GM13977 (cell line): ENCODE measurements around the gene PNPLA5.

Experiments
- DNase-seq: peaks from one replicate; pipeline ENCODE4 v3.0.0; 2012; ENCODE audit warnings: low spot score
- in situ Hi-C: fragments of 300-500 bp; cut with MboI; formaldehyde crosslinking; loops from one replicate; pipeline ENCODE4 v1.12.0; 2022; ENCODE audit warnings: low sequenced_read_pairs, low pct_unique_long_range_greater_than_20kb, mixed read lengths, inconsistent platforms; ENCODE audit not compliant: unreplicated experiment
- TF ChIP-seq, protein P1 (sequence below): IDR thresholded peaks from 2 replicates; pipeline ENCODE4 v1.5.1; 2012; ENCODE audit warnings: mild to moderate bottlenecking, control low read depth; ENCODE audit not compliant: insufficient read depth; ENCODE audit errors: extremely low read depth, missing control alignments

PNPLA5 gene

GRCh38 chr22:43892183-43892894 lies 526 bp upstream of the PNPLA5 start:
- DNase-seq = no peak
- TF ChIP-seq, protein P1, sequence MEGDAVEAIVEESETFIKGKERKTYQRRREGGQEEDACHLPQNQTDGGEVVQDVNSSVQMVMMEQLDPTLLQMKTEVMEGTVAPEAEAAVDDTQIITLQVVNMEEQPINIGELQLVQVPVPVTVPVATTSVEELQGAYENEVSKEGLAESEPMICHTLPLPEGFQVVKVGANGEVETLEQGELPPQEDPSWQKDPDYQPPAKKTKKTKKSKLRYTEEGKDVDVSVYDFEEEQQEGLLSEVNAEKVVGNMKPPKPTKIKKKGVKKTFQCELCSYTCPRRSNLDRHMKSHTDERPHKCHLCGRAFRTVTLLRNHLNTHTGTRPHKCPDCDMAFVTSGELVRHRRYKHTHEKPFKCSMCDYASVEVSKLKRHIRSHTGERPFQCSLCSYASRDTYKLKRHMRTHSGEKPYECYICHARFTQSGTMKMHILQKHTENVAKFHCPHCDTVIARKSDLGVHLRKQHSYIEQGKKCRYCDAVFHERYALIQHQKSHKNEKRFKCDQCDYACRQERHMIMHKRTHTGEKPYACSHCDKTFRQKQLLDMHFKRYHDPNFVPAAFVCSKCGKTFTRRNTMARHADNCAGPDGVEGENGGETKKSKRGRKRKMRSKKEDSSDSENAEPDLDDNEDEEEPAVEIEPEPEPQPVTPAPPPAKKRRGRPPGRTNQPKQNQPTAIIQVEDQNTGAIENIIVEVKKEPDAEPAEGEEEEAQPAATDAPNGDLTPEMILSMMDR = no peak
- in situ Hi-C loops = no loop called here

GRCh38 chr22:43890901-43891331 lies 897 bp downstream of the PNPLA5 start:
- in situ Hi-C loops = no loop called here
- TF ChIP-seq, protein P1 = no peak
- DNase-seq = no peak

DNA sequence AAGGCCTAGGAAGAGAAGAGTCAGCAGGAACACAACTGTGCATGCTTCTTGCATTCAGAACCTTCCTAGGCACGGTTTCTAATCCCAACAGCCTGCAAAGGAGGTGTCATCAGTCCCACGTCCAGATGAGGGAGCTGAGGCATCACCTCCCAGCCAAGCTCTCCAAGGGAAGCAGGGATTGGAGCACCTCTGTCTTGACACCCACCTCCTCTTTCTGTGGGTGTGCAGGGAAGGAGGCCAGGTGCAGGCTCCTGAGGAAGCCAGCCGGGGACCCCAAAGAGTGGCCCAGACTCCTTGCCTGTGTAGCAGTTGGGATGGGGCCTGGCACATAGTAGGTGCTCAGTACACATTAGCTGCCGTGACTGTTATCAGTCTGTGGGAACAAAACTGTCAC lies 2.0 kb downstream of the PNPLA5 start:
- in situ Hi-C loops = no loop called here
- TF ChIP-seq, protein P1 = no peak
- DNase-seq = no peak

- in situ Hi-C loops = no loop called here
- DNase-seq = no peak
- TF ChIP-seq, protein P1 = no peak
These were observed 2.5 kb downstream of the PNPLA5 start for GRCh38 chr22:43889201-43889859.

GRCh38 chr22:43888740-43889139 lies 3.1 kb downstream of the PNPLA5 start:
- in situ Hi-C loops = no loop called here
- TF ChIP-seq, protein P1 = no peak
- DNase-seq = no peak

DNA sequence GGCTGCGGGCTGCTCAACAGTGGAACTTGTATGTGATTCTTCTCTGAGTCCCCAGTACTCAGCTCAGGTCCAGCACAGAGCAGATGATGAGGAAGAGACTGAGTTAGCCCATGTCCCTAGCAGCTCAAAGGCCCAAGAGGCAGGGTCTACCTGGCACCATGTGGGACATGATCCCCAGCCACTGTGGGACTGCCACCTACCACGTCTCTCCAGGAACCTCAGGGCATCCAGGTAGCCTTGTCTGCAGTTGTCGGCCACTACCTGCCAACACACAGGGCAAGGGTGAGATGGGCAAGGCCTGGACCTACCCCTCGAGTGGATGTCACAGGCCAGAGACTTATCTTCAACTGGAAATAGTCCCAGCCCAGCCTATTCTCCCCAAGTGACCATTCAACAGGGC lies 4.4 kb downstream of the PNPLA5 start:
- in situ Hi-C loops = no loop called here
- DNase-seq = no peak
- TF ChIP-seq, protein P1 = no peak
